Endothelial cell of umbilical vein (primary cell): ENCODE results near the gene DIAPH2. TPM values are rescaled to one million over a fixed set of nuclear protein-coding genes. Genes with fewer than 3 reads are reported as not detected.

Experiments
- BruUV-seq: library from RNA; stranded (reverse); fragments of 400-500 nt; replicated peaks from 2 replicates; lab custom pipeline; 2021; lab: Mats Ljungman, UMichigan
- CTCF ChIA-PET: fragments of 300-600, 350-600 bp; sonication (Branson Sonifier 250); formaldehyde crosslinking; loops from one replicate; lab custom pipeline; 2021; ENCODE audit warnings: antibody characterized with exemption, inconsistent platforms; lab: Charles Lee
- POLR2A ChIA-PET: fragments of 300-600, 350-600 bp; sonication (Branson Sonifier 250); formaldehyde crosslinking; loops from one replicate; lab custom pipeline; 2021; ENCODE audit warnings: antibody characterized with exemption, inconsistent platforms; lab: Charles Lee
- DNase-seq: peaks from one replicate; pipeline ENCODE4 v3.0.0-alpha.2; 2011; ENCODE audit warnings: low read depth, low spot score
- FAIRE-seq: peaks from 2 replicates; lab custom pipeline; 2011; peaks lifted over from hg19 to GRCh38; lab: Jason Lieb, UNC
- H2AFZ ChIP-seq: 2 replicates; pipeline ENCODE4 v1.6.0; 2012; ENCODE audit warnings: low read depth, low read length, control low read depth, inconsistent platforms
- H3K27ac ChIP-seq: 2 replicates; pipeline ENCODE4 v1.5.1; 2011; ENCODE audit warnings: low read depth, mild to moderate bottlenecking, control low read depth, low read length, moderate library complexity; ENCODE audit not compliant: insufficient read depth
- H3K27me3 ChIP-seq, 2 experiments: 2 replicates each; pipeline versions ENCODE4 v1.6.0 to v1.6.1; 2011; ENCODE audit warnings: low read length in 2 of 2, mixed read lengths in 1 of 2; ENCODE audit not compliant: control insufficient read depth in 2 of 2, insufficient read depth in 2 of 2
- H3K36me3 ChIP-seq, 2 experiments: 2 replicates in 1 of 2; 3 replicates in 1 of 2; pipeline ENCODE4 v1.5.1; 2011; ENCODE audit warnings: low read length in 2 of 2, mild to moderate bottlenecking in 1 of 2, moderate library complexity in 1 of 2; ENCODE audit not compliant: control insufficient read depth in 2 of 2, insufficient read depth in 2 of 2; ENCODE audit errors: extremely low read depth in 1 of 2
- H3K4me1 ChIP-seq: 3 replicates; pipeline ENCODE4 v1.5.1; 2011; ENCODE audit warnings: mild to moderate bottlenecking, low read length; ENCODE audit not compliant: control insufficient read depth, insufficient read depth; ENCODE audit errors: extremely low read depth
- H3K4me2 ChIP-seq: 2 replicates; pipeline ENCODE4 v1.6.1; 2011; ENCODE audit warnings: low read length, control low read depth, mixed read lengths; ENCODE audit not compliant: insufficient read depth
- H3K4me3 ChIP-seq, 3 experiments: fragments of 200-600 bp in 1 of 3; sonication (generic), shearing (Covaris generic) in 1 of 3; replicated peaks in 1 of 3; 2 replicates each; pipeline ENCODE4 v1.5.1; 2011 to 2016; ENCODE audit warnings: control low read depth in 3 of 3, low read length in 3 of 3, mild to moderate bottlenecking in 2 of 3, inconsistent platforms in 1 of 3, low read depth in 1 of 3, moderate library complexity in 1 of 3; ENCODE audit not compliant: insufficient read depth in 1 of 3
- H3K79me2 ChIP-seq: 2 replicates; pipeline ENCODE4 v1.6.0; 2012; ENCODE audit warnings: low read length, inconsistent platforms; ENCODE audit not compliant: control insufficient read depth, insufficient read depth
- H3K9ac ChIP-seq: replicated peaks from 2 replicates; pipeline ENCODE3; 2011; ENCODE audit warnings: low read length, control low read depth; ENCODE audit not compliant: insufficient read depth; ENCODE audit errors: extremely low read depth
- H3K9me1 ChIP-seq: replicated peaks from 3 replicates; pipeline ENCODE4 v1.6.0; 2011; ENCODE audit warnings: mild to moderate bottlenecking, low read length; ENCODE audit not compliant: control insufficient read depth, insufficient read depth; ENCODE audit errors: extremely low read depth
- H3K9me3 ChIP-seq: replicated peaks from 2 replicates; pipeline ENCODE4 v1.5.1; 2012; ENCODE audit warnings: low read length, inconsistent platforms; ENCODE audit not compliant: control insufficient read depth, insufficient read depth
- H4K20me1 ChIP-seq: replicated peaks from 2 replicates; pipeline ENCODE3; 2011; ENCODE audit warnings: mild to moderate bottlenecking, low read length; ENCODE audit not compliant: control insufficient read depth, insufficient read depth; ENCODE audit errors: extremely low read depth
- EZH2 ChIP-seq: IDR thresholded peaks from 2 replicates; pipeline ENCODE4 v1.6.1; 2012; ENCODE audit warnings: borderline replicate concordance, low read depth, mild to moderate bottlenecking, moderate library complexity, low read length, inconsistent platforms; ENCODE audit not compliant: severe bottlenecking
- FOS ChIP-seq: IDR thresholded peaks from 2 replicates; pipeline ENCODE4 v1.6.1; 2011; ENCODE audit warnings: mild to moderate bottlenecking, low read length, moderate library complexity, borderline replicate concordance; ENCODE audit not compliant: insufficient read depth
- GATA2 ChIP-seq: IDR thresholded peaks from 2 replicates; pipeline ENCODE4 v1.7.0; 2011; ENCODE audit warnings: low read depth, mild to moderate bottlenecking, moderate library complexity, mixed read lengths, low read length; ENCODE audit not compliant: insufficient read length, insufficient read depth
- JUN ChIP-seq: IDR thresholded peaks from 2 replicates; pipeline ENCODE4 v1.6.1; 2011; ENCODE audit warnings: borderline replicate concordance, low read depth; ENCODE audit not compliant: insufficient read length, insufficient read depth
- MYC ChIP-seq: IDR thresholded peaks from one replicate; pipeline ENCODE4 v1.6.1; 2011; ENCODE audit warnings: mild to moderate bottlenecking, low read depth, low read length
- POLR2A ChIP-seq: IDR thresholded peaks from 2 replicates; pipeline ENCODE4 v1.6.1; 2012; ENCODE audit warnings: low read depth, mild to moderate bottlenecking, control low read depth, low read length
- POLR2AphosphoS5 ChIP-seq: IDR thresholded peaks from 2 replicates; pipeline ENCODE4 v1.6.1; 2012; ENCODE audit warnings: low read depth, mild to moderate bottlenecking, control low read depth, low read length, moderate library complexity; ENCODE audit not compliant: insufficient read depth
- dilution Hi-C: fragments of 300-500 bp; cut with MboI; formaldehyde crosslinking; loops from one replicate; pipeline ENCODE4 v1.15.0; 2019; ENCODE audit warnings: low sequenced_read_pairs; ENCODE audit not compliant: extremely low pct_ligation_motif_present
- intact Hi-C: fragments of 100-400 bp; cut with micrococcal nuclease; formaldehyde crosslinking; loops from one replicate; pipeline ENCODE4 v1.10.0; 2022
- polyA plus RNA-seq, 4 experiments: library from polyadenylated mRNA; depleted of rRNA in 3 of 4; stranded (reverse) in 3 of 4; unstranded in 1 of 4; fragments of >200 nt; gene quantifications; 2 replicates each; pipeline versions ENCODE4 v1.2.1 to v1.2.3, GENCODE V29; 2011 to 2012; ENCODE audit warnings: missing spikeins in 1 of 4
- total RNA-seq: library from RNA; stranded (reverse); gene quantifications from 2 replicates; pipeline ENCODE4 v1.2.3, GENCODE V29; 2021
- TF ChIP-seq, protein P1 (sequence below): IDR thresholded peaks from 2 replicates; pipeline ENCODE4 v1.6.1; 2011; ENCODE audit not compliant: insufficient read depth, insufficient read length
- TF ChIP-seq, protein P2 (sequence below), 2 donors: IDR thresholded peaks; 1 replicate in 1 of 2; 2 replicates in 1 of 2; pipeline ENCODE4 v1.5.1; 2011; ENCODE audit warnings: low read length in 2 of 2, mild to moderate bottlenecking in 2 of 2, moderate library complexity in 2 of 2, control low read depth in 1 of 2, inconsistent platforms in 1 of 2, low read depth in 1 of 2; ENCODE audit not compliant: insufficient read depth in 1 of 2; ENCODE audit errors: extremely low read depth in 1 of 2

DIAPH2 gene
- total and polyA plus RNA-seq, 2 donors (not counting 3 experiments of a cell fraction or from before 2014, with no cell fraction given), result 3.0 to 30.0 TPM

DNA sequence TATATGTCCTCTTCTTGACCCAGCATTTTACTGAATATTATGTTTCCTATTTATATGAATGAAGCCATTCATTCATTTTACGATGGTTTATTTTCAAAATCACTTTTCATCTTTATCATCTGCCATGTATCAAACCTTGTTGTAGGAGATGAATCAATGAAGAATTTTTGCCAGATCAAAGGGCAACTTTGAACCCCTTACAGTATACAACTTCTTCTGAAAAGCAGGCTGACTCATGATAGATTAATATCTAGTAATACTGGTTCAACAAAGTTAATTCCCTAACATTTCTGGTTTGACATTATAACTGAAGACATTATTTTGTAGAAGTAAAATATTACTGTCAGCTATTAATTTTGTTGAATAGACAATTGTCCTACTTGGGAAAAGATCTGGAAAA lies 425.1 kb downstream of the DIAPH2 start:
- no peak for FAIRE-seq
- TF ChIP-seq GATA2 (no peak), MYC (no peak), FOS (no peak), JUN (no peak), POLR2A (no peak), POLR2AphosphoS5 (no peak), EZH2 (no peak)
- TF ChIP-seq, protein P1, sequence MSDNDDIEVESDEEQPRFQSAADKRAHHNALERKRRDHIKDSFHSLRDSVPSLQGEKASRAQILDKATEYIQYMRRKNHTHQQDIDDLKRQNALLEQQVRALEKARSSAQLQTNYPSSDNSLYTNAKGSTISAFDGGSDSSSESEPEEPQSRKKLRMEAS, result no peak
- TF ChIP-seq, protein P2, sequence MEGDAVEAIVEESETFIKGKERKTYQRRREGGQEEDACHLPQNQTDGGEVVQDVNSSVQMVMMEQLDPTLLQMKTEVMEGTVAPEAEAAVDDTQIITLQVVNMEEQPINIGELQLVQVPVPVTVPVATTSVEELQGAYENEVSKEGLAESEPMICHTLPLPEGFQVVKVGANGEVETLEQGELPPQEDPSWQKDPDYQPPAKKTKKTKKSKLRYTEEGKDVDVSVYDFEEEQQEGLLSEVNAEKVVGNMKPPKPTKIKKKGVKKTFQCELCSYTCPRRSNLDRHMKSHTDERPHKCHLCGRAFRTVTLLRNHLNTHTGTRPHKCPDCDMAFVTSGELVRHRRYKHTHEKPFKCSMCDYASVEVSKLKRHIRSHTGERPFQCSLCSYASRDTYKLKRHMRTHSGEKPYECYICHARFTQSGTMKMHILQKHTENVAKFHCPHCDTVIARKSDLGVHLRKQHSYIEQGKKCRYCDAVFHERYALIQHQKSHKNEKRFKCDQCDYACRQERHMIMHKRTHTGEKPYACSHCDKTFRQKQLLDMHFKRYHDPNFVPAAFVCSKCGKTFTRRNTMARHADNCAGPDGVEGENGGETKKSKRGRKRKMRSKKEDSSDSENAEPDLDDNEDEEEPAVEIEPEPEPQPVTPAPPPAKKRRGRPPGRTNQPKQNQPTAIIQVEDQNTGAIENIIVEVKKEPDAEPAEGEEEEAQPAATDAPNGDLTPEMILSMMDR (IDR thresholded peaks at IDR 0.05; ENCODE audit: extremely low read depth in 1 of 2, insufficient read depth in 1 of 2, low read depth in 1 of 2, low read length in 2 of 2), result no peak
- dilution Hi-C loops, result no loop called here

More for the DNA sequence above, 425.1 kb downstream of the DIAPH2 start:
- Histone ChIP-seq H3K4me3 (no peak overlapping the region), H2AFZ (no peak overlapping the region), H3K4me1 (no peaks in the 10 kb centered on the region), H3K79me2 (no peaks in the 10 kb centered on the region), H3K27me3 (no peaks in the 10 kb centered on the region), H3K27ac (no peak overlapping the region), H3K36me3 (no peaks in the 10 kb centered on the region), H4K20me1 (no peaks in the 10 kb centered on the region), H3K9me1 (no peaks in the 10 kb centered on the region), H3K9me3 (no peaks in the 10 kb centered on the region), H3K9ac (no peak overlapping the region), H3K4me2 (no peak overlapping the region)
- ChIA-PET CTCF (no interaction called here), POLR2A (no interaction called here)
- BruUV-seq, result no TSS peak
- intact Hi-C loops, result no loop called here
- no peak for DNase-seq
